Lower leg skin (tissue), 4 donors: Measurements from ENCODE around the gene RPP14. TPM values are rescaled to one million over a fixed set of nuclear protein-coding genes. Genes with fewer than 3 reads are reported as not detected.
"Not testable (repeated sequence)": the region's sequence is repeated elsewhere in the genome, so short reads cannot be mapped to it uniquely, and the experiment has no call there.

Experiments
- DNase-seq, 2 donors: peaks; one replicate each; pipeline ENCODE4 v3.0.0-alpha.2; 2019; ENCODE audit warnings: low spot score in 2 of 2
- H3K4me3 ChIP-seq: fragments of 200-600 bp; sonication (generic); 2 replicates; pipeline ENCODE4 v1.5.1; 2017; ENCODE audit warnings: mild to moderate bottlenecking, low read depth; ENCODE audit not compliant: poor library complexity, severe bottlenecking
- POLR2A ChIP-seq, 2 donors: fragments of 450-650 bp; IDR thresholded peaks; one replicate each; pipeline ENCODE4 v1.6.1; 2016 to 2017; ENCODE audit warnings: antibody characterized with exemption in 2 of 2, mild to moderate bottlenecking in 1 of 2, moderate library complexity in 1 of 2
- WGBS, 2 donors: methylation state at CpG; one replicate each; pipeline ENCODE4 v1.1.5; 2018; 5-methylcytosine and 5-hydroxymethylcytosine counted together
- intact Hi-C: fragments of 100-400 bp; cut with DNase I; formaldehyde crosslinking; loops from one replicate; pipeline ENCODE4 v1.15.0; 2023; ENCODE audit warnings: low total_unique reads
- total RNA-seq, 4 donors: library from RNA; depleted of rRNA; stranded (reverse); fragments of >200 nt; gene quantifications; one replicate each; pipeline ENCODE4 v1.1.0, GENCODE V29; 2016
- TF ChIP-seq, protein P1 (sequence below), 3 donors: fragments of 450-650 bp; IDR thresholded peaks; one replicate each; pipeline ENCODE4 v1.5.1; 2016; ENCODE audit warnings: antibody characterized with exemption in 3 of 3, mild to moderate bottlenecking in 3 of 3, moderate library complexity in 2 of 3

The RPP14 gene
- total RNA-seq, 4 donors from 2014 or later, result 8.2 to 16.7 (median 9.5) TPM

DNA sequence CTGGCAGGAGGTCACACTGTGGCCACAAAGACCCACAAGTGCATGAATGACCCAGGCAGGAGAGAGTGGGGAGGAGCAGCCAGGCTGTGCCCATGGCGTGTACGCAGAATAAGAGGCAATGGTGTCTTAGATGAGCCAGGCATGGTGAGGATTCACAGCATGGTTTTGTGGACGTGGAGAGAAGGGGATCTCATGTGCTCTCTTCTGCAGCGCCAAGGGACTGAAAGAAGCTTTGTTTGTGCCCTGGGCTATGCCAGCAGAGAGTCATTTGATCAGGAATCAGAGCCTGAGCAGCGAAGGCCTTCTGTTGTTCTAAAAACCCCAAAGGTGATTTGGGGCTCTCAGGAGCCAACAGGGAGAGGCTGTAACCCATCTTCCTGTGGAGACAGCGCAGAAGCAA lies 18.7 kb upstream of the RPP14 start:
- WGBS, 2 donors, result 87 to 92% methylated on average over 6 of the region's 6 CpGs
- TF ChIP-seq POLR2A (IDR thresholded peaks at IDR 0.05), result no peak
- TF ChIP-seq, protein P1, sequence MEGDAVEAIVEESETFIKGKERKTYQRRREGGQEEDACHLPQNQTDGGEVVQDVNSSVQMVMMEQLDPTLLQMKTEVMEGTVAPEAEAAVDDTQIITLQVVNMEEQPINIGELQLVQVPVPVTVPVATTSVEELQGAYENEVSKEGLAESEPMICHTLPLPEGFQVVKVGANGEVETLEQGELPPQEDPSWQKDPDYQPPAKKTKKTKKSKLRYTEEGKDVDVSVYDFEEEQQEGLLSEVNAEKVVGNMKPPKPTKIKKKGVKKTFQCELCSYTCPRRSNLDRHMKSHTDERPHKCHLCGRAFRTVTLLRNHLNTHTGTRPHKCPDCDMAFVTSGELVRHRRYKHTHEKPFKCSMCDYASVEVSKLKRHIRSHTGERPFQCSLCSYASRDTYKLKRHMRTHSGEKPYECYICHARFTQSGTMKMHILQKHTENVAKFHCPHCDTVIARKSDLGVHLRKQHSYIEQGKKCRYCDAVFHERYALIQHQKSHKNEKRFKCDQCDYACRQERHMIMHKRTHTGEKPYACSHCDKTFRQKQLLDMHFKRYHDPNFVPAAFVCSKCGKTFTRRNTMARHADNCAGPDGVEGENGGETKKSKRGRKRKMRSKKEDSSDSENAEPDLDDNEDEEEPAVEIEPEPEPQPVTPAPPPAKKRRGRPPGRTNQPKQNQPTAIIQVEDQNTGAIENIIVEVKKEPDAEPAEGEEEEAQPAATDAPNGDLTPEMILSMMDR (IDR thresholded peaks at IDR 0.05), result no peak
- intact Hi-C loops, result no loop called here
- DNase-seq, result no peak
- H3K4me3 ChIP-seq, result no peak overlapping the region

DNA sequence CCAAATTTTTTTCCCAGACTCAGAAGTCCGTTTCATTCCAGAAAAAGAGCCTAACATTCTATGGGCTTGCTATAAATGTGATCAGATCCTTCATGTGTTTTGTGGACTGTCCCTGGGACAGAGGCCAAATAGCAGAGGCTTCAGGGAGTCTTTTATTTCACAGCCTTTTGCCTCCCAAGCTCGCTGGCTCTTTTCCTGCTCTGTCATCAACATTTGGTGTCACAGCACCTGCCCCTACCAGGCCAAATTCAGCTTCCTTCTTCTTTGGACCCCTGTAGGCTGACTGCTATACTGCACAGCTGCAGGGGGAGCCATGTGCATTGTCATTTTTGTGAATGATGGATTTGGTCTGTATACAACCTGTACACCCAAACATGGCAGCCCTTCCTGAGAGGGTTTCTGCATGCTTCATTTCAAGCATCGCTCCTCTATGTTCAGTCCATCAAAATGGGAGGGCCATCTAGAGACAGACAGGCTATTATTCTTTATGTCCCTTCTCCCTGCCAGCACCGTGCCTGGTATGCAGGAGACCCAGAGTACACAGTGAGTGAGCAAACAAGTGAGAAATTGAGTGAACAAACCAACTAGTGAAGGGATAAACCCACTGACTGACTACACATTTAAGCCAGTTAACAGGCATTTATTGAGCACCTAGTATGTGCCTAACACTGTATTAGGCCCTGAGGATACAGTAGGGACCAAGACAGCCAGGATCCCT lies 17.9 kb upstream of the RPP14 start:
- no peak for DNase-seq
- no peak for TF ChIP-seq POLR2A (IDR thresholded peaks at IDR 0.05)
- TF ChIP-seq, protein P1 (IDR thresholded peaks at IDR 0.05), result no peak
- 77 to 89% methylated on average over 4 of the region's 4 CpGs for WGBS, 2 donors
- intact Hi-C loops, result no loop called here
- no peak overlapping the region for H3K4me3 ChIP-seq

DNA sequence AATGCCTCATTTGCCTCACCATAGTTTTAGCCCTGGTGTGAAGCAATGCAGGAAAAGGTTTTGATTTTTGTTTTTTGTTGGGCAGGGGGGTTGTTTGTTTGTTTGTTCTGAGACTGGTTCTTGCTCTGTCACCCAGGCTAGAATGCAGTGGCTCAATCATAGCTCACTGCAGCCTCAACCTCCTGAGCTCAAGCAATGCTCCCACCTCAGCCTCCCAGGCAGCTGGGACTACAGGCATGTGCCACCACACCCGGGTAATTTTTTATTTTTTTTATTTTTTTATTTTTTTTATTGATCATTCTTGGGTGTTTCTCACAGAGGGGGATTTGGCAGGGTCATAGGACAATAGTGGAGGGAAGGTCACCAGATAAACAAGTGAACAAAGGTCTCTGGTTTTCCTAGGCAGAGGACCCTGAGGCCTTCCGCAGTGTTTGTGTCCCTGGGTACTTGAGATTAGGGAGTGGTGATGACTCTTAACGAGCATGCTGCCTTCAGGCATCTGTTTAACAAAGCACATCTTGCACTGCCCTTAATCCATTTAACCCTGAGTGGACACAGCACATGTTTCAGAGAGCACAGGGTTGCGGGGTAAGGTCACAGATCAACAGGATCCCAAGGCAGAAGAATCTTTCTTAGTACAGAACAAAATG lies 17.0 kb upstream of the RPP14 start:
- intact Hi-C loops, result not testable (repeated sequence)

DNA sequence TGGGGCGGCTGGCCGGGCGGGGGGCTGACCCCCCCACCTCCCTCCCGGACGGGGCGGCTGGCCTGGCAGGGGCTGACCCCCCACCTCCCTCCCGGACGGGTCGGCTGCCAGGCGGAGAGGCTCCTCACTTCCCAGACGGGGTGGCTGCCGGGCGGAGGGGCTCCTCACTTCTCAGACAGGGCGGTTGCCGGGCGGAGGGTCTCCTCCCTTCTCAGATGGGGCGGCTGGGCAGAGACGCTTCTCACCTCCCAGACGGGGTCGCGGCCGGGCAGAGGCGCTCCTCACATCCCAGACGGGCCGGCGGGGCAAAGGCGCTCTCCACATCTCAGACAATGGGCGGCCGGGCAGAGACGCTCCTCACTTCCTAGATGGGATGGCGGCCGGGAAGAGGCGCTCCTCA lies 15.6 kb upstream of the RPP14 start:
- DNase-seq, H3K4me3 ChIP-seq, intact Hi-C loops: not testable (repeated sequence)
- no CpG with 5 or more reads among the region's 33 CpGs for WGBS, 2 donors

More for the DNA sequence above, 17.0 kb upstream of the RPP14 start:
- 67 to 68% methylated on average over 4 of the region's 4 CpGs for WGBS, 2 donors
- not testable (repeated sequence) for DNase-seq, H3K4me3 ChIP-seq

DNA sequence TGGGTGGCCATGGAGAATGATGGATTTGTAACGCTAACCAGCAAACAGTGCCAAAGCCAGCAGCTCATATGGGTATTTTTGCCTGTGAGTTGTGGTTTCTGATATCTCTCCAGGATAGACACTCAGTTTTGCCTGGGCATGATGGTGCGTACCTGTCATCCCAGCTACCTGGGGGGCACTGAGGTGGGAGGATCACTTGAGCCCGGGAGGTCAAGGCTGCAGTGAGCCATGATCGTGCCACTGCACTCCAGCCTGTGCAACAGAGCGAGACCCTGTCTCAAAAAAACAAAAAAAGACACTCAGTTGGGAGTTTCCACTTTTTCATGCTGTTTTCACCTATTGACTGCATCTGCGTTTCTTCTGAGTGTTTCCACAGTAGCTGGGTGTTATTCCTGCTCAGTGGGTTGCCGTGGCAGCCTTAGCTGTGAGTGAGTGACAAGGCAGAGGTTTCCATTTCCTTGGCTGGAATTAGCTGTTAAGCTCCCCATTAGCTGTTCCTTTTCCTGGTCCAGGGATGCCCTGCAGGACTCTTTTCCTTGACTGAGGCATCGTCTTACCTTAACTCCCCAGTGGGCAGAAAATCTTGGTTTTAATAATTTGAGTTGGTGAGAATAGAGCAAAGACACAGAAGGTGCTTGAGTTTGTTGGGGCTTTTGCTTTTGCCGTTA lies 14.2 kb upstream of the RPP14 start:
- intact Hi-C loops, result no loop called here
- 75 to 79% methylated on average over 9 of the region's 9 CpGs for WGBS, 2 donors
- TF ChIP-seq, protein P1 (IDR thresholded peaks at IDR 0.05), result no peak
- TF ChIP-seq POLR2A (IDR thresholded peaks at IDR 0.05), result no peak
- no peak for DNase-seq
- no peak overlapping the region for H3K4me3 ChIP-seq

DNA sequence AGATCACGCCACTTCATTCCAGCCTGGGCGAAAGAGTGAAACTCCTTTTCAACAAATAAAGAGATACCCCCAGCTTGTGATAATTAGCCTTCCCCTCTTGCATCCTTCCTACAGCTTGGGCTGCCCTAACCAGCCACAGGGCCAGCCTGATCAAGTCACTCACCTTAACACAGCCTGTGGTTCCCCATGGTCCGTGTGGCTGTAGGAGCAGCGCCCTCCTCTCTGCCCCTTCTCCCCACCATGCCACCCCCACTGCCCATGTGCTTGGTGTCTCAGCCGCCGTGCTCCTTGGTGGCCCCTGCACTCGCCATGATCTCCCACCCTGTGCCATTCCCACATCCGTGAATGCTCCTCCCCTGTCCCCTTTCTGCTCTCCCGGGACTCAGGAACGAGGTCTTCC lies 13.2 kb upstream of the RPP14 start:
- 86 to 91% methylated on average over 10 of the region's 10 CpGs for WGBS, 2 donors
- TF ChIP-seq, protein P1 (IDR thresholded peaks at IDR 0.05), result no peak
- no peak for TF ChIP-seq POLR2A (IDR thresholded peaks at IDR 0.05)
- DNase-seq, result no peak
- intact Hi-C loops, result no loop called here
- no peak overlapping the region for H3K4me3 ChIP-seq
